Stimulated activated CD8-positive, alpha-beta memory T cell treated with anti-CD3 and anti-CD28 coated beads, Interleukin-15, amount 100 ng/mL, for 48 hours (primary cell): ENCODE measurements around the gene PAPOLG.

Experiments used
- DNase-seq, 2 donors: peaks; one replicate each; pipeline ENCODE4 v3.0.0-alpha.2; 2020; ENCODE audit warnings: low read depth in 2 of 2

Gene PAPOLG

GRCh38 chr2:60756097-60757087 lies at the start of gene PAPOLG:
Gene PAPOLG (plus strand): TSS chr2:60756268. CDS start chr2:60756479, 211 bp downstream.
- peak; percentile 94 to 96 for DNase-seq

GRCh38 chr2:60707750-60708371 lies 48.2 kb upstream of the PAPOLG start:
- DNase-seq, result no peak

- DNase-seq, result no peak
These were observed 47.3 kb upstream of the PAPOLG start for GRCh38 chr2:60708630-60709320.

GRCh38 chr2:60710707-60711106 lies 45.4 kb upstream of the PAPOLG start:
- no peak for DNase-seq

- no peak for DNase-seq
These were observed 40.5 kb upstream of the PAPOLG start for GRCh38 chr2:60715561-60715960.

GRCh38 chr2:60717691-60718090 lies 38.4 kb upstream of the PAPOLG start:
- no peak for DNase-seq

- no peak for DNase-seq
These were observed 36.7 kb upstream of the PAPOLG start for GRCh38 chr2:60719331-60719730.

GRCh38 chr2:60725466-60725865 lies 30.6 kb upstream of the PAPOLG start:
- DNase-seq, result no peak

- DNase-seq, result no peak
These were observed 27.2 kb upstream of the PAPOLG start for GRCh38 chr2:60728855-60729254.

- DNase-seq, result peak in 1 of 2 donors; percentile 8
These were observed 20.4 kb upstream of the PAPOLG start for GRCh38 chr2:60735496-60736250.

GRCh38 chr2:60738679-60739078 lies 17.4 kb upstream of the PAPOLG start:
- DNase-seq, result no peak

- DNase-seq, result no peak
These were observed 16.9 kb upstream of the PAPOLG start for GRCh38 chr2:60739156-60739555.

- DNase-seq, result no peak
These were observed 14.5 kb upstream of the PAPOLG start for GRCh38 chr2:60741576-60741975.

GRCh38 chr2:60742419-60742818 lies 13.6 kb upstream of the PAPOLG start:
- no peak for DNase-seq

- DNase-seq, result no peak
These were observed 10.7 kb upstream of the PAPOLG start for GRCh38 chr2:60745330-60745729.

- DNase-seq, result no peak
These were observed 10.3 kb upstream of the PAPOLG start for GRCh38 chr2:60745761-60746160.

GRCh38 chr2:60746318-60746717 lies 9.8 kb upstream of the PAPOLG start:
- DNase-seq, result no peak

GRCh38 chr2:60759654-60760053 lies 3.6 kb downstream of the PAPOLG start:
- DNase-seq, result no peak

GRCh38 chr2:60764736-60765534 lies 8.9 kb downstream of the PAPOLG start:
- DNase-seq, result no peak

- DNase-seq, result no peak
These were observed 10.2 kb downstream of the PAPOLG start for GRCh38 chr2:60766283-60766682.

- DNase-seq, result no peak
These were observed 15.4 kb downstream of the PAPOLG start for GRCh38 chr2:60771508-60771907.
